ENCODE measurements around the gene FUZ. TPM values are rescaled to one million over a fixed set of nuclear protein-coding genes. Genes with fewer than 3 reads are reported as not detected.

FUZ gene
- total RNA-seq, 2 experiments from 2014 or later, result 23.1 to 24.2 TPM

GRCh38 chr19:49856574-49857021 is 43.5 kb upstream of the FUZ start:
- DNase-seq (no peak), ATAC-seq (no peak)
- CTCF ChIA-PET, result no interaction called here
- no peaks in the 10 kb centered on the region for H3K9me3 Mint-ChIP-seq (ENCODE audit: insufficient read depth)
- H3K27ac Mint-ChIP-seq, result no peak overlapping the region
- POLR2A ChIA-PET, result no interaction called here
- H3K27me3 Mint-ChIP-seq (ENCODE audit: low read depth), result peaks cover 9% of the 10 kb centered on the region
- peaks cover 20% of the 10 kb centered on the region for H3K36me3 Mint-ChIP-seq (ENCODE audit: low read depth)
- H3K4me1 Mint-ChIP-seq (ENCODE audit: low read depth), result peaks cover 14% of the 10 kb centered on the region
- H3K4me3 Mint-ChIP-seq, result no peak overlapping the region

GRCh38 chr19:49855676-49856573 is 42.8 kb upstream of the FUZ start:
- ChIA-PET CTCF (no interaction called here), POLR2A (no interaction called here)
- no peaks in the 10 kb centered on the region for H3K9me3 Mint-ChIP-seq (ENCODE audit: insufficient read depth)
- no peak for DNase-seq
- no peak overlapping the region for H3K27ac Mint-ChIP-seq
- H3K36me3 Mint-ChIP-seq (ENCODE audit: low read depth), result peaks cover 16% of the 10 kb centered on the region
- ATAC-seq, result no peak
- H3K4me3 Mint-ChIP-seq, result no peak overlapping the region
- H3K27me3 Mint-ChIP-seq (ENCODE audit: low read depth), result peaks cover 9% of the 10 kb centered on the region
- peaks cover 14% of the 10 kb centered on the region for H3K4me1 Mint-ChIP-seq (ENCODE audit: low read depth)

DNA sequence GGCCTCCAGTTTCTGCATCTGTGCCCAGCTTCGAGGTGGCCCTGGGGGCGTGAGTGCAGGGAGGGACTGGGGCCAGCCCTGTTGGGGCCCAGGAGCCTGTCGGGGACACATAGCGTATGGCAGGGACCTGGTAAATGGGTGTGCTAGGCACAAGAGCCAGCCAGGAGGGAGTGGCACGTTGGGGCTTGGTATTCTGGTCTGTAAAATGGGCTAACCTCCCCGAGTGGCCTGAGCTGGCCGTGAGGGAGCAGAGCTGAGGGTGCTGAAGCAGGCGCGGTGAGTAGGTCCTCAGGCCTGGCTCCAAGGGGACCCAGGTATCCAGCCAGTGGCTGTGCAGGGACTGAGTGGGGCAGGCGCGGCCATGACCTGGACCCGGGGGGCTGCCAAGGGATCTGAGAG is 42.2 kb upstream of the FUZ start:
- ChIA-PET CTCF (no interaction called here), POLR2A (no interaction called here)
- Mint-ChIP-seq H3K9me3 (ENCODE audit: insufficient read depth) (no peaks in the 10 kb centered on the region), H3K27ac (no peak overlapping the region), H3K4me3 (no peak overlapping the region), H3K36me3 (ENCODE audit: low read depth) (peaks cover 12% of the 10 kb centered on the region), H3K27me3 (ENCODE audit: low read depth) (peaks cover 9% of the 10 kb centered on the region), H3K4me1 (ENCODE audit: low read depth) (peaks cover 15% of the 10 kb centered on the region)
- DNase-seq (no peak), ATAC-seq (no peak)

DNA sequence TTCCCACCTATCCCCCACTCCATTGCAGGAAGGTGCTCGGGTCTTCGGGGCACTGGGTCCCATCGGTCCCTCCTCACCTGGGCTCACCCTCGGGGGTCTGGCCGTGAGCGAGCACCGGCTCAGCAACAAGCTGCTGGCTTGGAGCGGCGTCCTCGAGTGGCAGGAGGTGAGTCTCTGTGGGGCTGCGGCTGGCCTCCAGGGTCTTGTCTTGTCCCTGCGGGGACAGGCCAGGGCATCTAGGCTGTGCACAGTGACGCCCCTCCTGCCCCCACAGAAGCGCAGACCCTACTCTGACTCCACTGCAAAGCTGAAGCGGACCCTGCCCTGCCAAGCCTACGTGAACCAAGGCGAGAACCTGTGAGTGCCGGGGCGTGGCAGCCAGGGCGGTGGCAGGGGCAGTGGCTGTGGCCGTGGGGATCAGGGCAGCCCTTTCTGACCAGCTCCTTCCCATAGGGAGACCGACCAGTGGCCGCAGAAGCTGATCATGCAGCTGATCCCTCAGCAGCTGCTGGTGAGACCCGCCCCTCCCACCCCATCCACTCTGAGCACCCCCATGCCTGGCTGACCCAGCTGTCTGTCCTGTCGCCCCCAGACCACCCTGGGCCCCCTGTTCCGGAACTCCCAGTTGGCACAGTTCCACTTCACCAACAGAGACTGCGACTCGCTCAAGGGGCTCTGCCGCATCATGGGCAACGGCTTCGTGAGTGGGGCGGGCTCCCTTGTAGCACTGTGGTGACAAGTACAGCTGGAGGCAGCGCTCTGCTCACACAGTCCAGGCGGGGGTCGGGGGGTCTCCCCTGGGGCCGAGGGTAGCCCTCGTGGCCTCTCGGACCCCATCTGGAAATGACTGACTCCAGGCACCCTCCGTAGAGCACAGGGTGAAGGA is 41.5 kb upstream of the FUZ start:
- CTCF ChIA-PET, result no interaction called here
- DNase-seq, result no peak
- Mint-ChIP-seq H3K4me1 (ENCODE audit: low read depth) (peaks cover 22% of the 10 kb centered on the region), H3K4me3 (no peak overlapping the region), H3K27me3 (ENCODE audit: low read depth) (peaks cover 9% of the 10 kb centered on the region), H3K9me3 (ENCODE audit: insufficient read depth) (no peaks in the 10 kb centered on the region), H3K27ac (no peak overlapping the region), H3K36me3 (ENCODE audit: low read depth) (peaks cover 16% of the 10 kb centered on the region)
- ATAC-seq, result no peak
- POLR2A ChIA-PET, result interaction anchor here (0.6 to 0.9 kb wide), 2 partner anchors 10 to 412 kb away, joined by 3 to 5 read pairs; no protein-coding TSS in a partner anchor

DNA sequence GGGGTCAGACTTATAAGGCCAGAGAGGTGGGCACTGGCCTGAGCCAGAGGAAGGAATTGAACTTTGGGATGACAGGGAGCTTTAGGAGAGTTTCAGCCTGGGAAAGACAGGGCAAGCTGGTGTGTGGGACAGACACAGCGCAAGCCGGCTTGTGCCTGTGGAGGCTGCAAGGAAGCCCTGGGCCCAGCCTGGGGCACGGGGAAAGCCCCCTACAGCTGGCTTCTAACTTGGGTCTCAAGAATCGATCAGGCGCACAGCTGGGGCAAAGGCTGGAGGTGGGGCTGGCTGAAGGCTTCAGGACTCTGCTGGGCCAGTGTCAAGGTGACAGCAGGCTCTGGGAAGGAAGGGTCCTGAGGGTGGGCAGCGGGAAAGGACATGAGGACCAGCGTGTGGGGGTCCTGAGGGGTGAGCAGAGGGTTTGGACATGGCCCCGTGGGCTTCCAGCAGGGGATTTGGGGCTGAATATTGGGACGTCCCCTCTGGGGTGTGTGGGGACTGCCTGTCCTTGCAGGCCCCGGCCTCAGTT is 40.8 kb upstream of the FUZ start:
- H3K4me1 Mint-ChIP-seq (ENCODE audit: low read depth), result peaks cover 27% of the 10 kb centered on the region
- ATAC-seq (no peak), DNase-seq (no peak)
- H3K27ac Mint-ChIP-seq, result no peak overlapping the region
- no peak overlapping the region for H3K4me3 Mint-ChIP-seq
- H3K27me3 Mint-ChIP-seq (ENCODE audit: low read depth), result peaks cover 9% of the 10 kb centered on the region
- no peaks in the 10 kb centered on the region for H3K9me3 Mint-ChIP-seq (ENCODE audit: insufficient read depth)
- peaks cover 15% of the 10 kb centered on the region for H3K36me3 Mint-ChIP-seq (ENCODE audit: low read depth)
- ChIA-PET POLR2A (interaction anchor here (0.6 to 0.9 kb wide), 2 partner anchors 11 to 411 kb away, joined by 3 to 5 read pairs; no protein-coding TSS in a partner anchor), CTCF (no interaction called here)

DNA sequence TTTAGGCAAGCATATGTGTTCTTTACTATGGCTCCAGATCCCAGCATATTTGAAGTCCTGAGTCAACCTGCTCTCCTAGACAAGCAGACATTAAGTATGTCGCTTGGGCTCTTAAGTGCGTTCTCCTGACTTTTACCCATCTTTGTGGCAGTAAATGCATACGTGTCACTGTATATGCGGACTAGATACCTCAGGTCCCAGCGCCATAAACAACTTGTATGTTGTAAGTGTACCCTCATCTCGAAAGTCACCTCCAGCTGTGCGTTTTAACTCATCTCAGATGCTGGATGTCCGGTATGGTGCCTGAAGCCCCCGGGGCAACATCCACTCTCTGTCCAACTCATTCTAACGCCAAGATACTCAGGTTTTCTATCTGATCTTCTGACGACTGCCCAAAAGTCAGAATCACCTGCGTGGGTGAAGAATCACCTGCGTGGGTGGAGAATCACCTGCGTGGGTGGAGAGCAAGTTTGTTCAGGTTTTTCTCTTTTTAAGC is 39.6 kb upstream of the FUZ start:
- peaks cover 9% of the 10 kb centered on the region for H3K27me3 Mint-ChIP-seq (ENCODE audit: low read depth)
- no peak overlapping the region for H3K27ac Mint-ChIP-seq
- ChIA-PET CTCF (no interaction called here), POLR2A (interaction anchor here (1.0 to 2.5 kb wide), 3 partner anchors 12 to 23 kb away, joined by 3 to 7 read pairs (median 4); no protein-coding TSS in a partner anchor)
- DNase-seq, result no peak
- H3K4me1 Mint-ChIP-seq (ENCODE audit: low read depth), result peaks cover 39% of the 10 kb centered on the region
- ATAC-seq, result no peak
- H3K9me3 Mint-ChIP-seq (ENCODE audit: insufficient read depth), result no peaks in the 10 kb centered on the region
- H3K4me3 Mint-ChIP-seq, result peak overlapping the region; percentile 72
- H3K36me3 Mint-ChIP-seq (ENCODE audit: low read depth), result peaks cover 13% of the 10 kb centered on the region

- Mint-ChIP-seq H3K27me3 (ENCODE audit: low read depth) (peaks cover 9% of the 10 kb centered on the region), H3K4me1 (ENCODE audit: low read depth) (peaks cover 41% of the 10 kb centered on the region), H3K9me3 (ENCODE audit: insufficient read depth) (no peaks in the 10 kb centered on the region), H3K27ac (peak overlapping the region; percentile 41), H3K4me3 (peak overlapping the region; percentile 72), H3K36me3 (ENCODE audit: low read depth) (peaks cover 11% of the 10 kb centered on the region)
- CTCF ChIA-PET, result no interaction called here
- DNase-seq, result no peak
- ATAC-seq, result no peak
- POLR2A ChIA-PET, result interaction anchor here (1.0 to 2.5 kb wide), 6 partner anchors 13 to 38 kb away, joined by 3 to 13 read pairs (median 6); partner anchors contain the start of genes FUZ and PNKP
These were observed 38.6 kb upstream of the FUZ start for GRCh38 chr19:49851456-49852259.

GRCh38 chr19:49850487-49851342 is 37.6 kb upstream of the FUZ start, which contains the start of gene PTOV1:
PTOV1 (plus strand) TSS chr19:49851159.
- peak within 1 kb of the TSS; percentile 87 for H3K4me3 Mint-ChIP-seq
- DNase-seq, result peak; percentile 92
- peaks cover 9% of the 10 kb centered on the region for H3K36me3 Mint-ChIP-seq (ENCODE audit: low read depth)
- no peaks in the 10 kb centered on the region for H3K9me3 Mint-ChIP-seq (ENCODE audit: insufficient read depth)
- H3K27me3 Mint-ChIP-seq (ENCODE audit: low read depth), result peaks cover 9% of the 10 kb centered on the region
- peak within 1 kb of the TSS; percentile 98 for H3K27ac Mint-ChIP-seq
- peak; percentile 79 for ATAC-seq
- POLR2A ChIA-PET, result interaction anchor here (0.5 to 2.5 kb wide), 12 partner anchors 8 to 662 kb away, joined by 3 to 13 read pairs (median 4); partner anchors contain the start of genes AKT1S1, FUZ, MED25 and PNKP
- CTCF ChIA-PET, result interaction anchor here (0.5 to 1.1 kb wide), 4 partner anchors 32 to 172 kb away, joined by 3 to 6 read pairs (median 3); partner anchors contain the start of genes FUZ and MED25
- H3K4me1 Mint-ChIP-seq (ENCODE audit: low read depth), result peaks cover 43% of the 10 kb centered on the region

DNA sequence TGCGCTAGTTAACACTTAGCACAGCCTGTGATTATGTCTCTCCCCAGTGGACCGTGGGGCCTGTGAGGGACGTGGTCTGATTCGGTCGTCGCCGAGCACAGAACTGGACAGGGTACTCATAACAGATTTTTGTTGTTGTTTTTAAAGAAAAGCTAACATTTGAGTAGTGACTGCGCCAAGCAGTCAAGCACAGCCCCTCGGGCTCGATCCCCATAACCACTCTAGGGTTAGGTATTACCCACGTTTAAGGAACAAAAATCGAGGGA is 37.1 kb upstream of the FUZ start:
- CTCF ChIA-PET, result interaction anchor here (0.5 to 1.1 kb wide), 4 partner anchors 32 to 171 kb away, joined by 3 to 6 read pairs (median 3); partner anchors contain the start of genes FUZ and MED25
- Mint-ChIP-seq H3K9me3 (ENCODE audit: insufficient read depth) (no peaks in the 10 kb centered on the region), H3K4me1 (ENCODE audit: low read depth) (peaks cover 43% of the 10 kb centered on the region), H3K27ac (peak overlapping the region; percentile 98), H3K4me3 (peak overlapping the region; percentile 87), H3K36me3 (ENCODE audit: low read depth) (peaks cover 7% of the 10 kb centered on the region), H3K27me3 (ENCODE audit: low read depth) (peaks cover 9% of the 10 kb centered on the region)
- ATAC-seq (no peak), DNase-seq (no peak)
- POLR2A ChIA-PET, result interaction anchor here (0.5 to 2.5 kb wide), 11 partner anchors 9 to 362 kb away, joined by 3 to 13 read pairs (median 5); partner anchors contain the start of genes AKT1S1, FUZ, MED25 and PNKP

Data from activated CD8-positive, alpha-beta T cell treated with anti-CD3 and anti-CD28 coated beads, Interleukin-2, amount 10 ng/mL, durations not matched to agents 7 days and 5 days (primary cell).